Small intestine (tissue), 16 donors: Measurements from ENCODE around the gene RBP5. TPM values are rescaled to one million over a fixed set of nuclear protein-coding genes. Genes with fewer than 3 reads are reported as not detected.
A peak's percentile ranks its signal among the peaks of the same experiment; 100 is the strongest.

ENCODE experiments used
- DNase-seq, 2 donors: peaks; one replicate each; pipeline versions ENCODE4 v3.0.0 to v3.0.0-alpha.2; 2013
- FAIRE-seq: peaks from 2 replicates; lab custom pipeline; 2012; peaks lifted over from hg19 to GRCh38; lab: Jason Lieb, UNC
- H3K27ac ChIP-seq, 3 donors: one replicate each; pipeline ENCODE4 v1.5.1; 2013; ENCODE audit warnings: low read length in 2 of 3, mild to moderate bottlenecking in 2 of 3, control low read depth in 1 of 3, inconsistent platforms in 1 of 3, low read depth in 1 of 3, moderate library complexity in 1 of 3
- H3K27me3 ChIP-seq, 3 donors: one replicate each; pipeline ENCODE4 v1.6.1; 2013; ENCODE audit warnings: low read length in 3 of 3, inconsistent platforms in 1 of 3; ENCODE audit not compliant: control insufficient read depth in 3 of 3, insufficient read depth in 3 of 3
- H3K36me3 ChIP-seq, 3 donors: one replicate each; pipeline ENCODE4 v1.6.1; 2013; ENCODE audit warnings: low read length in 3 of 3, inconsistent platforms in 1 of 3, low read depth in 1 of 3, mild to moderate bottlenecking in 1 of 3, moderate library complexity in 1 of 3; ENCODE audit not compliant: control insufficient read depth in 3 of 3, insufficient read depth in 2 of 3
- H3K4me1 ChIP-seq, 3 donors: one replicate each; pipeline ENCODE4 v1.6.1; 2013; ENCODE audit warnings: low read length in 2 of 3, inconsistent platforms in 1 of 3, low read depth in 1 of 3, mild to moderate bottlenecking in 1 of 3, moderate library complexity in 1 of 3; ENCODE audit not compliant: control insufficient read depth in 3 of 3, insufficient read depth in 2 of 3
- H3K4me3 ChIP-seq, 3 donors: one replicate each; pipeline ENCODE4 v1.5.1; 2013; ENCODE audit warnings: low read length in 3 of 3, control low read depth in 1 of 3, inconsistent platforms in 1 of 3, low read depth in 1 of 3, mild to moderate bottlenecking in 1 of 3, moderate library complexity in 1 of 3
- H3K9me3 ChIP-seq, 2 donors: one replicate each; pipeline ENCODE4 v1.6.1; 2013; ENCODE audit warnings: low read depth in 1 of 2, low read length in 1 of 2; ENCODE audit not compliant: control insufficient read depth in 2 of 2, insufficient read depth in 1 of 2
- WGBS, 3 donors: extraction: QIAGEN DNeasy Blood & Tissue Kit; methylation state at CpG; one replicate each; pipeline ENCODE4 v1.1.7; 2013; 5-methylcytosine and 5-hydroxymethylcytosine counted together
- long read RNA-seq, 10 donors: transcript quantifications; one replicate each; lab custom pipeline, GENCODE V29; 2026
- polyA plus RNA-seq, 4 donors: library from polyadenylated mRNA; stranded (reverse) in 3 of 4; unstranded in 1 of 4; fragments of 200-250 nt in 3 of 4; fragments of 120-200 nt in 1 of 4; gene quantifications; one replicate each; pipeline versions ENCODE4 v1.2.1 to v1.2.3, GENCODE V29; 2013
- donor health status: healthy with polysubstance abuse.
- donor health status: control.
- donor health status: control.
- donor health status: Bipolar disorder and iron deficiency.
- donor health status: healthy.

Gene RBP5
- polyA plus RNA-seq, result 10 to 100 TPM in 2 of 4 donors, 1 to 10 TPM in 1, under 1 TPM in 1; 0.67 to 19.0 (median 7.8) TPM
- long read RNA-seq, donor 1, transcript RBP5-201 (4 exons, 1,012 nt), result major isoform, 8 of 9 reads
- long read RNA-seq, donor 1, partial matches to known transcripts, result 0 of 9 reads
- long read RNA-seq, donor 1, other reads (novel, unspliced or antisense), result 0 of 9 reads
- long read RNA-seq, donor 2, result 0 reads
- long read RNA-seq, donor 3, result 0 reads
- long read RNA-seq, donor 4, result 0 reads
- long read RNA-seq, donor 5, partial matches to known transcripts, result 0 of 1 reads
- long read RNA-seq, donor 5, other reads (novel, unspliced or antisense), result 0 of 1 reads
- long read RNA-seq, donor 6, partial matches to known transcripts, result 0 of 2 reads
- long read RNA-seq, donor 6, other reads (novel, unspliced or antisense), result 0 of 2 reads
- long read RNA-seq, donor 7, result 0 reads
- long read RNA-seq, donor 8, partial matches to known transcripts, result 0 of 1 reads
- long read RNA-seq, donor 8, other reads (novel, unspliced or antisense), result 0 of 1 reads
- long read RNA-seq, donor 9, result 0 reads
- long read RNA-seq, donor 10, partial matches to known transcripts, result 0 of 1 reads
- long read RNA-seq, donor 10, other reads (novel, unspliced or antisense), result 0 of 1 reads

- H3K27me3 ChIP-seq, result no peaks in the 10 kb centered on the region
- DNase-seq (peak in 1 of 2 donors; percentile 25), FAIRE-seq (no peak)
- WGBS, 3 donors, result 52 to 69% (median 54%) methylated on average over 6 to 7 of the region's 7 CpGs
- peaks cover 0 to 7% (median 0%) of the 10 kb centered on the region in 3 donors for H3K36me3 ChIP-seq
- no peaks in the 10 kb centered on the region for H3K9me3 ChIP-seq
- H3K4me3 ChIP-seq, result peak within 1 kb of the TSS; percentile 53 to 91 (median 56)
- H3K27ac ChIP-seq, result peak within 1 kb of the TSS in 2 of 3 donors; percentile 62 to 89
- peaks cover under 1 to 43% (median 3%) of the 10 kb centered on the region in 3 donors for H3K4me1 ChIP-seq
These were observed at the start of gene RBP5 for GRCh38 chr12:7128681-7129286. RBP5 (minus strand) TSS chr12:7128889; CDS start chr12:7128775, 114 bp downstream.

- no peak overlapping the region for H3K4me3 ChIP-seq
- peaks cover 0 to 4% (median 4%) of the 10 kb centered on the region in 3 donors for H3K27me3 ChIP-seq
- no peaks in the 10 kb centered on the region for H3K4me1 ChIP-seq
- 92 to 96% (median 92%) methylated on average over 2 of the region's 2 CpGs for WGBS, 3 donors
- DNase-seq, result no peak
- no peak for FAIRE-seq
- no peak overlapping the region for H3K27ac ChIP-seq
- no peaks in the 10 kb centered on the region for H3K36me3 ChIP-seq
- no peaks in the 10 kb centered on the region for H3K9me3 ChIP-seq
These were observed 49.8 kb upstream of the RBP5 start for GRCh38 chr12:7178481-7178880.

- Histone ChIP-seq H3K9me3 (peaks cover 0 to 3% of the 10 kb centered on the region in 2 donors), H3K4me3 (no peak overlapping the region), H3K36me3 (no peaks in the 10 kb centered on the region), H3K4me1 (no peaks in the 10 kb centered on the region), H3K27ac (no peak overlapping the region), H3K27me3 (peaks cover 0 to 4% (median 4%) of the 10 kb centered on the region in 3 donors)
- WGBS, 3 donors, result 50 to 61% (median 59%) methylated on average over 2 of the region's 2 CpGs
- FAIRE-seq (no peak), DNase-seq (no peak)
These were observed 47.9 kb upstream of the RBP5 start for GRCh38 chr12:7176595-7176994.

- DNase-seq (no peak), FAIRE-seq (no peak)
- Histone ChIP-seq H3K36me3 (no peaks in the 10 kb centered on the region), H3K27ac (no peak overlapping the region), H3K4me3 (no peak overlapping the region), H3K4me1 (no peaks in the 10 kb centered on the region), H3K9me3 (peaks cover 0 to 11% of the 10 kb centered on the region in 2 donors), H3K27me3 (peaks cover 0 to 4% (median 4%) of the 10 kb centered on the region in 3 donors)
These were observed 46.8 kb upstream of the RBP5 start for GRCh38 chr12:7175493-7175892.

GRCh38 chr12:7171854-7172253, 43.2 kb upstream of the RBP5 start:
- Histone ChIP-seq H3K36me3 (no peaks in the 10 kb centered on the region), H3K27ac (no peak overlapping the region), H3K4me3 (no peak overlapping the region), H3K4me1 (no peaks in the 10 kb centered on the region), H3K9me3 (peaks cover 4 to 29% of the 10 kb centered on the region in 2 donors), H3K27me3 (peaks cover 0 to 4% (median 0%) of the 10 kb centered on the region in 3 donors)
- FAIRE-seq, result no peak
- WGBS, 3 donors, result 49 to 63% (median 50%) methylated on average over 1 of the region's 1 CpG
- DNase-seq, result no peak

- Histone ChIP-seq H3K4me3 (no peak overlapping the region), H3K36me3 (no peaks in the 10 kb centered on the region), H3K4me1 (no peaks in the 10 kb centered on the region), H3K27ac (no peak overlapping the region), H3K9me3 (peaks cover 4 to 34% of the 10 kb centered on the region in 2 donors), H3K27me3 (peaks cover 0 to 6% (median 0%) of the 10 kb centered on the region in 3 donors)
- FAIRE-seq (no peak), DNase-seq (no peak)
These were observed 41.3 kb upstream of the RBP5 start for GRCh38 chr12:7169951-7170350.

- DNase-seq (peak; percentile 57 to 66), FAIRE-seq (no peak)
- no peak overlapping the region for H3K27ac ChIP-seq
- 1 to 4% (median 4%) methylated on average over 19 of the region's 19 CpGs for WGBS, 3 donors
- peaks cover 0 to 16% (median 0%) of the 10 kb centered on the region in 3 donors for H3K36me3 ChIP-seq
- no peaks in the 10 kb centered on the region for H3K4me1 ChIP-seq
- no peak overlapping the region for H3K4me3 ChIP-seq
- peaks cover 0 to 5% of the 10 kb centered on the region in 2 donors for H3K9me3 ChIP-seq
- H3K27me3 ChIP-seq, result peaks cover 0 to 8% (median 4%) of the 10 kb centered on the region in 3 donors
These were observed 34.0 kb upstream of the RBP5 start for GRCh38 chr12:7162691-7163114.

- Histone ChIP-seq H3K4me1 (no peaks in the 10 kb centered on the region), H3K4me3 (no peak overlapping the region), H3K9me3 (peaks cover 0 to 5% of the 10 kb centered on the region in 2 donors), H3K27me3 (peaks cover 0 to 8% (median 4%) of the 10 kb centered on the region in 3 donors), H3K36me3 (peaks cover 0 to 25% (median 0%) of the 10 kb centered on the region in 3 donors), H3K27ac (no peak overlapping the region)
- no peak for FAIRE-seq
- no peak for DNase-seq
- WGBS, 3 donors, result 85 to 95% (median 89%) methylated on average over 5 of the region's 5 CpGs
These were observed 33.1 kb upstream of the RBP5 start for GRCh38 chr12:7161811-7162210.
